ENCODE measurements around the gene ITGB6. TPM values are rescaled to one million over a fixed set of nuclear protein-coding genes. Genes with fewer than 3 reads are reported as not detected.

ITGB6 gene
- total and polyA plus RNA-seq, 2 of the 8 experiments (the other 6 are each of a cell fraction or from before 2014, with no cell fraction given) = not detected

DNA sequence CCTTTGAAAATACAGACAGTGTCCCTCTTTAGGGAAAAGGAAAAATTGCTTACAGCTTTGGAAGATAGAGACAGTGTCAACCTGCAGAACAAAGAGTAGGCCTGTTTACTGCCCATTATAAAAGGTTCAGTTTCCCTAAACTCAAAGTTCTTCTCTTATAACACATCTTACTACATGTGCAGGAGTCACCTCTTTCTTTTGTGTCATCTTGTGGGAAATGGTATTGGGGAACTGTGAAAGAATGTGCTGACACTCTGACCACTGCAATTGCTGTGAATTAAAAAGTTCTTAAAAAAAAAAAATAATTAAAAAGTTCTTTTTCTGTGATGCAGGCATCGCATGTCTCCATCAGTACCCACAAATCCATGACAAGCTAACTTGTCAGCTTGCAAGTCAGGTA is 2.9 kb upstream of the ITGB6 start:
- H3K79me1 ChIP-seq (ENCODE audit: low read depth, low read length) = no peaks in the 10 kb centered on the region
- no peak overlapping the region for H2BK20ac ChIP-seq (ENCODE audit: low read length)
- no peak overlapping the region for H4K8ac ChIP-seq (ENCODE audit: extremely low read depth, insufficient read depth, low read length)
- H3K4me3 ChIP-seq (ENCODE audit: extremely low read depth in 1 of 4, insufficient read depth in 2 of 4, low read depth in 3 of 4, low read length in 4 of 4) = no peak overlapping the region
- FAIRE-seq (no peak), DNase-seq (ENCODE audit: low read depth in 1 of 2, low spot score in 2 of 2) (no peak)
- 0 out of 4 replicates have a peak, but pooled peaks cover 0 to 4% of the 10 kb centered on the region in 2 experiments for H3K9me3 ChIP-seq (ENCODE audit: insufficient read depth in 2 of 2, low read depth in 1 of 2, low read length in 1 of 2)
- H2AFZ ChIP-seq (ENCODE audit: low read length) = no peak overlapping the region
- H3K4me2 ChIP-seq (ENCODE audit: insufficient read depth in 1 of 2, low read depth in 2 of 2, low read length in 2 of 2) = no peak overlapping the region
- no peak overlapping the region for H2BK12ac ChIP-seq (ENCODE audit: low read depth, low read length)
- no peak overlapping the region for H3K23ac ChIP-seq (ENCODE audit: insufficient read length)
- H3K4me1 ChIP-seq (replicated peaks in 1 of 4; ENCODE audit: control insufficient read depth in 3 of 4, insufficient read depth in 4 of 4, low read length in 3 of 4) = no peaks in the 10 kb centered on the region
- no peak overlapping the region for H3K18ac ChIP-seq (ENCODE audit: extremely low read depth, low read length)
- no peaks in the 10 kb centered on the region for H3K23me2 ChIP-seq (ENCODE audit: low read depth, low read length)
- H3K27me3 ChIP-seq (replicated peaks in 1 of 4; ENCODE audit: control insufficient read depth in 3 of 4, extremely low read depth in 1 of 4, insufficient read depth in 3 of 4, low read length in 3 of 4) = no peaks in the 10 kb centered on the region
- CTCF ChIA-PET (ENCODE audit: partially characterized antibody) = interaction anchor here (0.6 kb wide), 1 partner anchor 122 kb away, joined by 3 read pairs; no protein-coding TSS in a partner anchor
- no peak overlapping the region for H3K14ac ChIP-seq (ENCODE audit: insufficient read length)
- H4K91ac ChIP-seq (replicated peaks; ENCODE audit: insufficient read length, low read length) = no peak overlapping the region
- no peak overlapping the region for H3K56ac ChIP-seq (replicated peaks; ENCODE audit: insufficient read length, low read depth, low read length)
- no peaks in the 10 kb centered on the region for H3K79me2 ChIP-seq (ENCODE audit: control insufficient read depth in 1 of 2, insufficient read depth in 2 of 2, low read length in 2 of 2)
- WGBS, 2 experiments (ENCODE audit: extremely low coverage in 1 of 2, insufficient coverage in 1 of 2, insufficient read length in 1 of 2, insufficient replicate concordance in 2 of 2, low coverage in 1 of 2, low lambda C conversion rate in 2 of 2, missing lambda C conversion rate in 1 of 2) = 78% methylated on average over 1 of the region's 1 CpG; no CpG with 5 or more reads in 1 of the 2 experiments
- H3K4ac ChIP-seq (replicated peaks; ENCODE audit: insufficient read length, low read depth, low read length) = no peak overlapping the region
- POLR2A ChIA-PET (ENCODE audit: partially characterized antibody) = no interaction called here
- TF ChIP-seq KDM1A (IDR thresholded peaks at IDR 0.05; ENCODE audit: borderline replicate concordance, low read length) (no peak), GABPA (IDR thresholded peaks at IDR 0.05; ENCODE audit: borderline replicate concordance, insufficient read depth, low read length) (no peak)
- H2BK5ac ChIP-seq (ENCODE audit: low read depth, low read length) = no peak overlapping the region
- H3K36me3 ChIP-seq (ENCODE audit: control insufficient read depth in 2 of 4, insufficient read depth in 4 of 4, low read length in 3 of 4) = no peaks in the 10 kb centered on the region
- no peak overlapping the region for H2BK120ac ChIP-seq (replicated peaks; ENCODE audit: low read depth, low read length)
- H3K9ac ChIP-seq (replicated peaks in 1 of 4; ENCODE audit: extremely low read depth in 1 of 4, low read depth in 3 of 4, low read length in 3 of 4) = no peak overlapping the region
- H2AK5ac ChIP-seq (ENCODE audit: low read depth, low read length) = no peak overlapping the region
- no peak overlapping the region for H2BK15ac ChIP-seq (ENCODE audit: low read length)
- no peak overlapping the region for H4K5ac ChIP-seq (ENCODE audit: insufficient read length, low read depth, low read length)
- H3K27ac ChIP-seq (ENCODE audit: low read depth, low read length) = no peak overlapping the region
- H4K20me1 ChIP-seq (replicated peaks in 1 of 2; ENCODE audit: control insufficient read depth in 1 of 2, insufficient read depth in 2 of 2, low read length in 2 of 2) = no peaks in the 10 kb centered on the region

Data from H1 (cell line).